HG03139 (cell line): ENCODE measurements around the gene MPP2.
"Not testable (repeated sequence)": the region's sequence is repeated elsewhere in the genome, so short reads cannot be mapped to it uniquely, and the experiment has no call there.

Experiments used
- ATAC-seq: cut with Tn5 transposase; IDR thresholded peaks from one replicate; pipeline ENCODE4 v1.9.1; 2021; ENCODE audit not compliant: unreplicated experiment

Gene MPP2

DNA sequence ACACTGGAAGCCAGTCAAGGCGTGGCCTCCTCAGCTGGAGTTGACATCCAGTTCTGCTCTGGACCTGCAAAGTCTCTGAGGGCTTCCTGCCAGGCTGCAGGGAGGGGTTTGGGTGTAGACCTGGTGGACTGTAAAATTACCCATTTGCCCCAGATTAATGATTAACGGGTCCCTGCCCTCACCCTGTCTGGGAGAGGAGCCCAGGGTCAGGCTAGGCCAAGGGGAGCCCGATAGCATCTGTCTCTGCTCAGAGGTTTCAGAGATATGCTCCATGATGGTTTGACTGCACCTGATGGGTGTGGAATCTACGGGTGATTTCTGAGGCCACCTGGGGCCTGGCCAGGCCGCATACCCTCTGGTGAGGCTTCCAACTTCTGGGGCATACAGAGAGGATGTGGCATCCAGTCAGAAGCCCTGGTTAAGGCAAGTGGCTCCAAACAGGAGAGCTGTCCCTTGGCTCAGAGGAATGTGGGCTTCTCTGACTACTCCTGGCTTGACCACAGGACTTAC is 23.8 kb upstream of the MPP2 start:
- no peak for ATAC-seq

DNA sequence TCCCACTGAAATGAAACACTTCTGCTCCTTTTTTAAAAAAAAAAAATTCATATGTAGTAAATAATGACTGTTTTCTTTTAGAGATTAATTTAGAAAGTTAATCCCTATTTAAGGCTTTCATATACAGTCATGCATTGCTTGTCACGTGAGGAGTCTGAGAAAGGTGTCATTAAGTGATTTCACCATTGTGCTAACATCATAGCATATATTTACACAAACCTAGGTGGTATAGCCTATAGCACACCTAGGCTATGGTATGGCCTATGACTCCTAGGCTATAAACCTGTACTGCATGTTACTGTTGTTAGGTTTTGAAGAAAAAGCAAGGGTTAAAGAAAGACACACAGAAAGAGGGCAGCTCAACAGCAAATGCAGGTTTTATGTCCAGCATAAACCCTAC is 21.3 kb upstream of the MPP2 start:
- ATAC-seq, result no peak

DNA sequence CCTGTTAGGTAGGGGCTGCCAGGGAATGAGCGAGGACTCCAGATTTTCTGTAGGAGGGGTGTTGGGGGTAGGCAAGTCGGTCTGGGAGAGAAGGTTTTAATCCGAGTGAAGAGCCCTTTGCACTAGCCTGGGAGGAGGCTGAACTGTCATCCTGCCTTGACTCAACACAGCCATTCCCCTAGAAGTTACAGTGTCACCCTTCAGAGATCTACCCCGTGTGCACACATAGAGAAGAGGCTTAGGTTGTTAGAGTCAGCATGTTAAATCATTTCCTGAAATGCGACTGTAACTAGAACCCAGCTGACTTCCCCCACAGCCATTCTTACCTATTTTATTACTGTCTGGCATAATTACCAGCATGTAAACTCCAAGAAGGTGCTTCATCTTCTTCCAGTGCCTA is 20.6 kb upstream of the MPP2 start:
- ATAC-seq, result not testable (repeated sequence)

DNA sequence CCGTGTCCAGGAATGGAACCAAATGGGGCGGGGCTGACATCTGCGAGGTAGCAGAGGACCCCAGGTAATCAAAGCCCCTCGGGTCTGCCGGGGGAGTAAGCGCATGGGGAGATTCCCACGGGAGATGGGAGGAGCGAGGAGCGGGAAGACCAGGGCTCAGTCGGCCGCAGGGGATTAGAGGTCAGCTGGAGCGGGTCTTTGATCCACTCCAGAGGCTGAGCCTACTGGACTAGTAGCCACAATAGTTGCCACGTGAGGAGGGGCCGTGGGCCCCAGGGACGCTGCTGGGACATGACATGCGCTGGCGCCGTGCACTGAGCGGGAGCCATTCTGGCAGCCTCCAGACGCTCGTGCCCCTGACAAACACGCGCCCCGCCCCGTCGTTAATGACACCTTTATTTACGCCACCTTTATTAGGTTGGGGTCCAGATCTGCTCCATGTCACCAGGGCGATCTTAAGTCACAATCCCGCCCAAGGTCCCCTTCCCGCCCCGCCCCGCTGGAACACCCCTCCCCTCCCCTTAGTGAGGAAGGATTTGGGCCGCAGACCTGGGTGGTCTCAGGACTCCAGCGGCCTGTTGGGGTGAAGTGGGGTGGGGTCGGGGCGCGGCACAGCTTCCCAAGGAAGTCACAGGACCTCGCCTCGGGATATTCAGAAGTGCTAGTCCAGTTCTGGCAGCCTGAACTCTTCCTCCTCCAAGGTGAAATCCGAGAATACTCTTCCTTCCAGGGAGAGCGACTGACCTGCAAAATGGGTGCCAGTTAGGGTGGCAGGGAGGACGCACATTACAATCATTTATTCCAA is 19.9 kb upstream of the MPP2 start:
- ATAC-seq, result no peak

GRCh38 chr17:43924558-43924957 is 17.2 kb upstream of the MPP2 start:
- no peak for ATAC-seq

GRCh38 chr17:43920500-43921095 is 13.3 kb upstream of the MPP2 start:
- ATAC-seq, result no peak

- ATAC-seq, result no peak
Measured at GRCh38 chr17:43918026-43918389, 10.7 kb upstream of the MPP2 start.

- ATAC-seq, result no peak
Measured at GRCh38 chr17:43917348-43918025, 10.2 kb upstream of the MPP2 start.

- ATAC-seq, result no peak
Measured at GRCh38 chr17:43917016-43917347, 9.6 kb upstream of the MPP2 start.

- ATAC-seq, result no peak
Measured at GRCh38 chr17:43916385-43916784, 9.0 kb upstream of the MPP2 start.

- no peak for ATAC-seq
Measured at GRCh38 chr17:43915559-43915958, 8.2 kb upstream of the MPP2 start.

DNA sequence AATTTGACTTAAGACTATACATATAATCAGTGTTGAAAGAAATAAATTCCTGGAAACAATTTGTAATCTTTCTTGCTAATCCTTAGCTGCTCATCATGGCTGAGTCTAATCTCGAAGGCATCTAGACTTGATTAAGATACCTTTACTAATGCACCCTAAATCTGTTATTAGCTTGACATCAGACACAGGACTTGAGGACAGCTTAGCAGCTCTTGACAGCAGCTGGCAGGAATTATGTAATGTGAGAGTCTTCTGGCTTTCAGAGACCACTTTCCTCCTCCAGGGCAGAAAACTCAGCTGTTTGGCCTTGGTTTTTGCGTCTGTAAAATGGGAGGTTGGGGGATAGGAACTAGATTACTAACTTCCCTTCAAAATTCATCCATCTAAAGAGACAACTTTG is 7.1 kb upstream of the MPP2 start:
- ATAC-seq, result no peak

- ATAC-seq, result no peak
Measured at GRCh38 chr17:43913584-43913983, 6.2 kb upstream of the MPP2 start.

DNA sequence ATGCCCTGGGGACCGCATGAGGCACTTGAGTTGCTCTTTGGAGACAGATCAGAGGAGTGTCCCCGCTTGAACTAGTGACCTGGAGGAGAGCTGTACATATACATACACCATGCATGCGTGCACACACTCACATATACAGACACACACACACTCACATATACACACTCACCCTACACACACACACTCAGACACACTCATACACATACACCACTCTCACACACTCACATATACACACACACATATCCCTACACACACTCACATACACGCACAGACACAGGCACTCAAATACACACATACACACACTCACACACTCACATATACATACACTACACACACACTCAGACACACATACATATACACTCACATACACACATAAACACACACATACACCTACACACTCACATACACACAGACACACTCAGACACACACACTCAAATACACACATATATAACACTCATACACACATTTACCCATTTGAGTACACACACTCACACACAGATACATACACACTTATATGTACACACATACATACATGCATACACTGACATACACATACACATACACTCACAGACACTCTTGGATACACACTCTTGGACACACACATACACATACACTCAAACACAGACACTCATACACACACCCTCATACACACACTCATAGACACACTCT is 5.4 kb upstream of the MPP2 start:
- no peak for ATAC-seq

DNA sequence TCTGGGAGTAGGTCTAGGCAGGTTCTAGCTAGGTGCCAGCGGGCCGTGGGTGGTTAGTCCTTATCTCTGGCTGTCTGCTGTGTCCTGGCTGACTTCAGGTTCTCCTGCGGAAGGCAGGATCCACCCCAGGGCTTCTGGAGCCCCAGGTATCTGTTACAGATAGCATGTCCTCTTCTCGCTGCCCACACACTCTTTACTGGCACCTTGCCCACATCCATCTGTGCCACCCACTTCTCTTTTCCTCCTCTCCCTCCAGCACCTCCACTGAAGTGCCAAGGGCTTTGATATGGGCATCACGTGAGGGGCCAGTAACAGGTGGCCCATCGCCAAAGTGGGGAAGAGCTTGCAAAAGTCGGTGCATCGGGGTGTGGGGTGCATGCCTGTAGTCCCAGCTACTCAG is 4.6 kb upstream of the MPP2 start:
- no peak for ATAC-seq

DNA sequence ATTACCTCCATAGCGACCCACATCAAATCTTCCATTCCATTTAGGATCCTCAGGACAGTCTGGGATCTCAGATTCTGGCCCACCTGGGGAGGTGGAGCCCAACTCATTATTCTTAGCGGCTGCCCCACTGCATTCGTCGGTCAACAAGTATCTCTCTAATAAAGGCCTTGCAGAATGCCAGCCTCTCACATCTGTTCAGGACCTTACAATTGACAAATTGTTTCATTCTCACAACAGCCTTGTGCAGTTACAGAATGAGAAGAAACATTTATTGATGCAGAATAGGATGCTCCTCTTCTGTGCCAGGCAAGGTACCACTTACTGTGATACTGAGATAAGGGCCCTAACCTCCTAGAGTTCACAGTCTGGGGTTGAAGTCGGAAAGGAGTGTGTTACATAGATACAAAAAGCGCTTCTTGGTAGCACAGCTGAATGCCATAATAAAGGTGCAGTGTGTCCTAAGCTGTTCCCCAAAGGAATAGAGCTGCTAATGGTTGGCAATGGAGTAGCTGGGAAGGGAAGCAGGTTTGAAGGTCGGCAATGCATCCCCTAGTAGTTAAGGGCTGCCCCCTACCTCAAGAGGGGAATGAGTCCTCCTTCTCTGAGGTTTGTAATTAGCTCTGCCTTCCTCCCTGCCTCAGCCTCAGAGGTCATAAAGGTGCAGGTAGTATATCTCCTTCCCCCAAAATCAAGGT is 2.3 kb upstream of the MPP2 start:
- no peak for ATAC-seq

DNA sequence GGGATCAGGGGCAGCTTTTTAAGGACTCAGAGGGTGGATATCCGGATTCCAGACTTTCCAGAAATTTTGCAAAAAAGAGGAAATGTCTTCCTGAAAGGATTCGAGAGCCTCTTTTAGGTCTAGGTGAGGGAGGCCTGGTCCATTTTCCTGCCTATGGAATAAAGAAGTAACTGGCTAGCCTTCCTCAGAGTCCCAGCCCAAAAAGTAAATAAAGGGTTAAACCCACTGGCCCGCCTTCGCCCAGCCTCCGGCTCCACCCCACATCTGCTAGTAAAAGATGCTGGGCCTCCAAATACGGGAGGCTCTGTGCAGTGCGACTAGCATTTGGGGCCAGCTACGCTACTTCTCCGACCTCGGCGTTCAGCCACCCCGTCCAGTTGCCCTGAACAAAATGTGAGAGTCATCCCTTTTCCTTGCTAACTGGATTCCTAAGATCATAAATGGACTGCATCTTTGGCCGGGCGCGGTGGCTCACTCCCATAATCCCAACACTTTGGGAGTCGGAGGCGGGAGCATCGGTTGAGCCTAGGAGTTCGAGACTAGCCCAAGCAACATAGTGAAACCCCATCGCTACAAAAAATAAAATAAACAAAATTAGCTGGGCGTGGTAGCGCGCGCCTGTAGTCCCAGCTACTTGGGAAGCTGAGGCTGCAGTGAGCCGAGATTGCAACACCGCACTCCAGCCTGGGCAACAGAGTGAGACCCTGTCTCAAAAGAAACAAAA is 824 bp upstream of the MPP2 start:
- no peak for ATAC-seq

- no peak for ATAC-seq
Measured at GRCh38 chr17:43906951-43907424, 348 bp downstream of the MPP2 start.

DNA sequence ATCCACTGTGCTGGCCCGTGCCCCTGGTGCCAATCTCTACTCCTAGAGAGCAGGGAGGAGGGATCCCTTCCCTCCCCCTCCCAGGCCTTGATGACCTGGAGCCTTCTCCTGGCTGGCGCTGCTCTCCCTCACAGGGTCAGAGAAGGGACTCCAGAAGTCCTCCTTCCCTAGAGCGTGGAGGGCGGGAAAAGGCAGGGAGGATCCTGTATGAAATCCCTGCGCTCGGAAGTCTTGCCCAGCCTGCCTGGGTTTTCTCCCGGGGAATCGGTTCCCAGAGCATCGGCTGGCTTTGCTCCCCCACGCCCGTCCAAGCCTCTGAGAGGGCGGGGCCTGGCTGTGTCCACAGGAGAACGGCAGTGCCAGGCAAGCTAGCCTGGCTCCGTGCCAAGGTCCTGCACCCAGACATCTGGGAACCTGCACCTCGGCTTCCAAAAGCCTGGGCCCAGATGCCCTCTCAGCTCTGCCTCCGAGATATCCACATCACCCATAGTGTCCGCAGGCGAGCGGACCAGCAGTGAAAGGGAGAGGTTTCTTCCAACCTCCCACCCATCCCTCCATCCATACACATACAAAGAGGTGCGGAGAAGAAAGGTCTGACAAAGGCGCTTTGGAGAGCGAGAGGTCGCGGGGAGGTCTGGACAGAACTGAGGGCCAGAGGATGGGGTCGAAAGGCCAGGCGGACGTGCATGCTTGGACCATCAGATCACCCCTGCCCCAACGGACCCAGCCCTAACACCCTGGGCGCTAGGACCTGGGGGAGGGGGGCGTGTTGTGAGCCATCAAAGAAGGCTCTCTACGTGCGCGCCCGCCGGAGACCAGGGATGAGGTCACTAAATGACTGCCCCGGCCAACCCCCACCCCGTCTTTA is 1.1 kb downstream of the MPP2 start:
- ATAC-seq, result no peak
